ENCODE measurements around the gene RARB. TPM values are rescaled to one million over a fixed set of nuclear protein-coding genes. Genes with fewer than 3 reads are reported as not detected.

Gene RARB
- total and polyA plus RNA-seq, 2 of the 13 experiments (the other 11 are each of a cell fraction or from before 2014, with no cell fraction given) = 0.16 TPM; not detected in 1

DNA sequence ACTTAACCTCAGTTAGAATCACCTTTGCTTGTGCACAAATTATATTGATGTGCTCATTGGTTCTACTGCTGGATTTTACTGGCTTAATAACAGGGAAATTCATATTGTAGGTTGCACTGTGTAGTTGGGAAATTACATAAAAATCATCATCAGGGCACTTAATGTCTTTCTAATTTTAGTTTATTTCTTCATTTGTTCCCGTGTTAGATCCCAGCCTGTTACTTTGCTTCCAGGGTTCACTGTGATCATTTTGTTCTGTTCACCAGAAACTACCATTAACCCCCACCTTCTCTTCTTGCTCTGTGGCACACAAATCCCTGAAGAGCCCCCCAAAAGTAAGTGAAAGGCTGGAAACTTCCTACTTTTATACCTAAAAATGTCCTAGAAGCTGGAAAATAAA, 80.4 kb downstream of the RARB start:
- FAIRE-seq (no peak), DNase-seq (ENCODE audit: low spot score) (no peak), ATAC-seq (no peak)
- POLR2A ChIA-PET = no interaction called here
- Histone ChIP-seq H3K79me2 (ENCODE audit: insufficient read depth, low read length) (no peaks in the 10 kb centered on the region), H2AFZ (ENCODE audit: low read length) (no peak overlapping the region), H3K4me1 (ENCODE audit: insufficient read depth, low read length) (no peaks in the 10 kb centered on the region), H3K4me3 (replicated peaks in 1 of 3; ENCODE audit: insufficient read depth in 1 of 3, low read depth in 2 of 3, low read length in 3 of 3) (no peak overlapping the region), H4K20me1 (ENCODE audit: insufficient read depth, low read length) (no peaks in the 10 kb centered on the region), H3K4me2 (ENCODE audit: low read depth, low read length) (no peak overlapping the region), H3K9me3 (ENCODE audit: low read length) (no peaks in the 10 kb centered on the region), H3K9ac (ENCODE audit: insufficient read depth, low read depth, low read length) (no peak overlapping the region), H3K27me3 (ENCODE audit: control insufficient read depth in 1 of 2, insufficient read depth in 2 of 2, low read length in 2 of 2) (no peaks in the 10 kb centered on the region; a peak in 1 of 5 replicates), H3K36me3 (replicated peaks in 1 of 2; ENCODE audit: control insufficient read depth in 1 of 2, insufficient read depth in 2 of 2, low read length in 2 of 2) (no peaks in the 10 kb centered on the region), H3K27ac (ENCODE audit: extremely low read length, insufficient read depth, low read length) (no peak overlapping the region)
- in situ Hi-C loops (cut with HindIII; ENCODE audit: extremely low pct_ligation_motif_present, low pct_unique_long_range_greater_than_20kb) (no loop called here), intact Hi-C loops (cut with micrococcal nuclease; ENCODE audit: unreplicated experiment) (no loop called here)
- CTCF ChIA-PET (ENCODE audit: low intra/inter-chr PET ratio, low total read pairs) = no interaction called here
- 19% methylated on average over 1 of the region's 1 CpG for WGBS (ENCODE audit: low lambda C conversion rate)
- no peak for TF ChIP-seq ZNF317 (CRISPR knock-in tag; IDR thresholded peaks at IDR 0.05)
- TF ChIP-seq, protein P1, sequence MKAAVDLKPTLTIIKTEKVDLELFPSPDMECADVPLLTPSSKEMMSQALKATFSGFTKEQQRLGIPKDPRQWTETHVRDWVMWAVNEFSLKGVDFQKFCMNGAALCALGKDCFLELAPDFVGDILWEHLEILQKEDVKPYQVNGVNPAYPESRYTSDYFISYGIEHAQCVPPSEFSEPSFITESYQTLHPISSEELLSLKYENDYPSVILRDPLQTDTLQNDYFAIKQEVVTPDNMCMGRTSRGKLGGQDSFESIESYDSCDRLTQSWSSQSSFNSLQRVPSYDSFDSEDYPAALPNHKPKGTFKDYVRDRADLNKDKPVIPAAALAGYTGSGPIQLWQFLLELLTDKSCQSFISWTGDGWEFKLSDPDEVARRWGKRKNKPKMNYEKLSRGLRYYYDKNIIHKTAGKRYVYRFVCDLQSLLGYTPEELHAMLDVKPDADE (CRISPR knock-in tag; IDR thresholded peaks at IDR 0.05) = no peak
- TF ChIP-seq TCF7L2 (IDR thresholded peaks at IDR 0.05; ENCODE audit: low read depth, low read length) = no peak
- no peak for TF ChIP-seq ZNF704 (CRISPR knock-in tag; IDR thresholded peaks at IDR 0.05; ENCODE audit: borderline replicate concordance)
- no peak for TF ChIP-seq ZNF17 (CRISPR knock-in tag; IDR thresholded peaks at IDR 0.05)
- no peak for TF ChIP-seq MED8 (CRISPR knock-in tag; IDR thresholded peaks at IDR 0.05; ENCODE audit: insufficient replicate concordance)
- no peak for TF ChIP-seq ZNF501 (CRISPR knock-in tag; IDR thresholded peaks at IDR 0.05)
- TF ChIP-seq ZBTB42 (CRISPR knock-in tag; IDR thresholded peaks at IDR 0.05) = no peak
- TF ChIP-seq, protein P2, sequence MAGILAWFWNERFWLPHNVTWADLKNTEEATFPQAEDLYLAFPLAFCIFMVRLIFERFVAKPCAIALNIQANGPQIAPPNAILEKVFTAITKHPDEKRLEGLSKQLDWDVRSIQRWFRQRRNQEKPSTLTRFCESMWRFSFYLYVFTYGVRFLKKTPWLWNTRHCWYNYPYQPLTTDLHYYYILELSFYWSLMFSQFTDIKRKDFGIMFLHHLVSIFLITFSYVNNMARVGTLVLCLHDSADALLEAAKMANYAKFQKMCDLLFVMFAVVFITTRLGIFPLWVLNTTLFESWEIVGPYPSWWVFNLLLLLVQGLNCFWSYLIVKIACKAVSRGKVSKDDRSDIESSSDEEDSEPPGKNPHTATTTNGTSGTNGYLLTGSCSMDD (CRISPR knock-in tag; IDR thresholded peaks at IDR 0.05) = no peak
- no peak for TF ChIP-seq ZFAT (CRISPR knock-in tag; conservative IDR thresholded peaks at IDR 0.05)
- no peak for TF ChIP-seq KDM3A (CRISPR knock-in tag; IDR thresholded peaks at IDR 0.05; ENCODE audit: low read depth)
- TF ChIP-seq XRCC5 (optimal IDR thresholded peaks at IDR 0.05; ENCODE audit: low read length) = no peak
- no peak for TF ChIP-seq ZEB1 (IDR thresholded peaks at IDR 0.05; ENCODE audit: insufficient replicate concordance, low read depth)
- TF ChIP-seq NR2F6 (IDR thresholded peaks at IDR 0.05) = no peak
- TF ChIP-seq NR2F6 (CRISPR knock-in tag; IDR thresholded peaks at IDR 0.05) = no peak
- TF ChIP-seq ZNF484 (CRISPR knock-in tag; IDR thresholded peaks at IDR 0.05; ENCODE audit: borderline replicate concordance, low read depth) = no peak
- TF ChIP-seq ZNF275 (CRISPR knock-in tag; IDR thresholded peaks at IDR 0.05; ENCODE audit: borderline replicate concordance) = no peak
- BruUV-seq (replicated peaks) = no TSS peak

All from HepG2 (cell line).